HG03139 (cell line): ENCODE results near the gene PPIP5K1.

Source experiments
- ATAC-seq: cut with Tn5 transposase; IDR thresholded peaks from one replicate; pipeline ENCODE4 v1.9.1; 2021; ENCODE audit not compliant: unreplicated experiment

PPIP5K1 gene

GRCh38 chr15:43492673-43493601 lies 97.1 kb downstream of the PPIP5K1 start, which contains the start of gene TP53BP1:
Gene TP53BP1, minus strand, starts transcription at chr15:43493156. Its CDS starts 113 bp downstream, at chr15:43493043.
- peak; percentile 94 for ATAC-seq

DNA sequence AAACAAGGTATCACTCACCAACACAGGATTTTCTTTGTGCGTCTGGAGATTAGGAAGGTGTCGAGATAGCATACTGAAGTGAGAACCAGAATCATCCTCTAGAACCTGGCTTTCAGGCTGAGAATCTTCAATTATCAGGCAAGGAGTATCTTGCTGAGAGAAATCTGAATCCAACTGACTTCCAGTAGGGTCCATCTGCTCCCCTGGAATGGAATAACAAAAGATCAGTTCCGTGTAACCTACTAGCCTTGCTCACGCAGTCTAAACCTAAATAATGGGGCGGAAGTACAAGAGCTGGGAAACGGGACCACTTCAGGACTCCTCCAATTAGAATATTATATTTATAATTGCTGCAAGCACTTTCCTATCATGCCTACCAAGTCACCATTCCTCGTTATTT lies 97.7 kb downstream of the PPIP5K1 start:
- ATAC-seq, result no peak

DNA sequence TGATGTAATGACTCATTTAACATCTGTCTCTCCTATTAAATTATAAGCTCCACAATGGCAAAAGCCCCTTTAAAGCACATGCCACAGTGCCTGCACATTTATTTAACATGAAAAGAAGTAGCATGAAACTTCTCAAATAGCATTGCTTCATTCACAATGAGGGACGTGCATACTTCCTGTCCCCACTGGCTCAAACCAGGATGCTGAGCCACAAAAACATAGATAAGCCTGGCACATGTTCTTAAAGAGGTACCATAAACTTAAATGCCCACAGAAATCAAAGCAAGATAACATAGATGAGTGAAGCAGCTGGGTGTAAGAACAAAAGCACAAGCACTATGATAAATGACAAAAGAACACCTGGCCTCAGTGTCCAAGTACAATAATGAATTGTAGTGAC lies 100.8 kb downstream of the PPIP5K1 start:
- ATAC-seq, result no peak

DNA sequence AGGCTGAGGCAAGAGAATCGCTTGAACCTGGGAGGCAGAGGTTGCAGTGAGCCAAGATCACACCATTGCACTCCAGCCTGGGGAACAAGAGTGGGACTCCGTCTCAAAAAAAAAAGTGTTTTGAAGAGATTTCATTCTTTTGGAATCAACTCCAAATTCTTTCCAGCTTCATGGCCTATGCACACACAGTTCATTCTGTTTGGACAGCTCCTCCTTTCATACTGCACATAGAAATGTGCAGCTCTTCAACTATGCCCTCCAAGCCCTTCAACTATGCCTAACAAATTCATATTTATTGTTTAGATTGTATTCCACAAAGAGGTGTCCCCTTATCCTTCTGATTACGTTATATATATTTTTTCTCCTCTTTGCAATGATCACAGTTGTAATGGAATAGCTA lies 101.2 kb downstream of the PPIP5K1 start:
- no peak for ATAC-seq

- no peak for ATAC-seq
Measured at GRCh38 chr15:43487271-43487895, 102.6 kb downstream of the PPIP5K1 start.

GRCh38 chr15:43484455-43484854 lies 105.6 kb downstream of the PPIP5K1 start:
- no peak for ATAC-seq
